ENCODE results near the gene DDX41. TPM values are rescaled to one million over a fixed set of nuclear protein-coding genes. Genes with fewer than 3 reads are reported as not detected.

Gene DDX41
- total RNA-seq, 1 experiment from 2014 or later, result 269 TPM

GRCh38 chr5:177469750-177470525, 46.8 kb downstream of the DDX41 start:
- no peak for DNase-seq (ENCODE audit: low spot score)

GRCh38 chr5:177468685-177469628, 47.8 kb downstream of the DDX41 start:
- no peak for DNase-seq (ENCODE audit: low spot score)

- DNase-seq (ENCODE audit: low spot score), result no peak
Measured at GRCh38 chr5:177468329-177468684, 48.5 kb downstream of the DDX41 start.

GRCh38 chr5:177467436-177467835, 49.3 kb downstream of the DDX41 start:
- DNase-seq (ENCODE audit: low spot score), result no peak

- DNase-seq (ENCODE audit: low spot score), result no peak
Measured at GRCh38 chr5:177466861-177467260, 49.9 kb downstream of the DDX41 start.

GRCh38 chr5:177465044-177465443, 51.7 kb downstream of the DDX41 start:
- DNase-seq (ENCODE audit: low spot score), result no peak

GRCh38 chr5:177462021-177462670, 54.6 kb downstream of the DDX41 start:
- DNase-seq (ENCODE audit: low spot score), result no peak

Other genes with a start within 250 kb of the DDX41 start
- gene RAB24, start 213.2 kb downstream of the DDX41 start, total RNA-seq (2014; rRNA removed; shearing (Covaris generic)), result 33.7 and 33.8 TPM in 2 replicates
- gene PRELID1, start 213.2 kb downstream of the DDX41 start, total RNA-seq (2014; rRNA removed; shearing (Covaris generic)), result 556 and 582 TPM in 2 replicates
- gene MXD3, start 205.1 kb downstream of the DDX41 start, total RNA-seq (2014; rRNA removed; shearing (Covaris generic)), result 55.7 and 75.5 TPM in 2 replicates
- 234 and 262 TPM in 2 replicates for gene LMAN2, start 165.3 kb downstream of the DDX41 start, total RNA-seq (2014; rRNA removed; shearing (Covaris generic))
- gene RGS14, start 159.0 kb downstream of the DDX41 start, total RNA-seq (2014; rRNA removed; shearing (Covaris generic)), result 48.9 and 58.3 TPM in 2 replicates
- gene SLC34A1, start 132.5 kb downstream of the DDX41 start, total RNA-seq (2014; rRNA removed; shearing (Covaris generic)), result not detected in 2 replicates
- gene PFN3, start 116.3 kb downstream of the DDX41 start, total RNA-seq (2014; rRNA removed; shearing (Covaris generic)), result not detected in 2 replicates
- 52.9 TPM in 2 replicates for gene F12, start 107.4 kb downstream of the DDX41 start, total RNA-seq (2014; rRNA removed; shearing (Covaris generic))
- 87.7 and 94.2 TPM in 2 replicates for gene GRK6, start 90.3 kb downstream of the DDX41 start, total RNA-seq (2014; rRNA removed; shearing (Covaris generic))
- 69.3 and 86.7 TPM in 2 replicates for gene PRR7, start 70.1 kb downstream of the DDX41 start, total RNA-seq (2014; rRNA removed; shearing (Covaris generic))
- 11.3 and 12.9 TPM in 2 replicates for gene DBN1, start 43.3 kb downstream of the DDX41 start, total RNA-seq (2014; rRNA removed; shearing (Covaris generic))
- gene PDLIM7, start 19.4 kb downstream of the DDX41 start, total RNA-seq (2014; rRNA removed; shearing (Covaris generic)), result 32.2 and 34.7 TPM in 2 replicates
- 1.6 and 1.9 TPM in 2 replicates for gene DOK3, start 7.1 kb downstream of the DDX41 start, total RNA-seq (2014; rRNA removed; shearing (Covaris generic))
- 32.8 and 61.4 TPM in 2 replicates for gene FAM193B, start 37.6 kb upstream of the DDX41 start, total RNA-seq (2014; rRNA removed; shearing (Covaris generic))
- gene TMED9, start 75.2 kb upstream of the DDX41 start, total RNA-seq (2014; rRNA removed; shearing (Covaris generic)), result 115 and 119 TPM in 2 replicates
- 25.0 and 31.8 TPM in 2 replicates for gene B4GALT7, start 83.2 kb upstream of the DDX41 start, total RNA-seq (2014; rRNA removed; shearing (Covaris generic))

Measured in HT-29 (cell line).